Measurements from ENCODE around the gene SLC44A1.

DNA sequence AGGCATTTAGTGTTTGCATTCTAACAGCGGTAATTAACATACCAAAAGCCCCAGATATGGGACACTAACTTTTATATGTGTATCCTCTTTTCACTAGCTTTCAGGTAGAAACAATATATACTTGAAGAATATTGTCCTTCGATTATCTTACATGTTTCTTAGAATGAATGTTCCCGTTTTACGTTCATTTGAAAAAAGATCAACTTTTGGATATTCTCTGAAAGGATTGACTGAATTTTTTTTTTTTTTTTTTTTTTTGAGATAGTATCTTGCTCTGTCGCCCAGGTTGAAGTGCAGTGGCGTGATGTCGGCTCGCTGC lies 171.2 kb downstream of the SLC44A1 start:
- TF ChIP-seq CTCF (IDR thresholded peaks at IDR 0.05) (no peak), YY1 (IDR thresholded peaks at IDR 0.05; ENCODE audit: low read depth) (no peak), CHD2 (IDR thresholded peaks at IDR 0.05; ENCODE audit: low read length, partially characterized antibody) (no peak), TEAD4 (IDR thresholded peaks at IDR 0.05; ENCODE audit: borderline replicate concordance, insufficient read depth) (no peak), MXI1 (IDR thresholded peaks at IDR 0.05; ENCODE audit: low read depth, low read length) (no peak), FOXM1 (IDR thresholded peaks at IDR 0.05; ENCODE audit: low read depth) (no peak)
- TF ChIP-seq, protein P1, sequence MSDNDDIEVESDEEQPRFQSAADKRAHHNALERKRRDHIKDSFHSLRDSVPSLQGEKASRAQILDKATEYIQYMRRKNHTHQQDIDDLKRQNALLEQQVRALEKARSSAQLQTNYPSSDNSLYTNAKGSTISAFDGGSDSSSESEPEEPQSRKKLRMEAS (IDR thresholded peaks at IDR 0.05; ENCODE audit: low read depth), result no peak
